SIG-M5 (cell line): ENCODE results near the gene DDHD1.
"Not testable (repeated sequence)": the region's sequence is repeated elsewhere in the genome, so short reads cannot be mapped to it uniquely, and the experiment has no call there.

Experiments used
- DNase-seq: peaks from one replicate; lab custom pipeline; 2025; lab: John Stamatoyannopoulos, UW

Gene DDHD1

DNA sequence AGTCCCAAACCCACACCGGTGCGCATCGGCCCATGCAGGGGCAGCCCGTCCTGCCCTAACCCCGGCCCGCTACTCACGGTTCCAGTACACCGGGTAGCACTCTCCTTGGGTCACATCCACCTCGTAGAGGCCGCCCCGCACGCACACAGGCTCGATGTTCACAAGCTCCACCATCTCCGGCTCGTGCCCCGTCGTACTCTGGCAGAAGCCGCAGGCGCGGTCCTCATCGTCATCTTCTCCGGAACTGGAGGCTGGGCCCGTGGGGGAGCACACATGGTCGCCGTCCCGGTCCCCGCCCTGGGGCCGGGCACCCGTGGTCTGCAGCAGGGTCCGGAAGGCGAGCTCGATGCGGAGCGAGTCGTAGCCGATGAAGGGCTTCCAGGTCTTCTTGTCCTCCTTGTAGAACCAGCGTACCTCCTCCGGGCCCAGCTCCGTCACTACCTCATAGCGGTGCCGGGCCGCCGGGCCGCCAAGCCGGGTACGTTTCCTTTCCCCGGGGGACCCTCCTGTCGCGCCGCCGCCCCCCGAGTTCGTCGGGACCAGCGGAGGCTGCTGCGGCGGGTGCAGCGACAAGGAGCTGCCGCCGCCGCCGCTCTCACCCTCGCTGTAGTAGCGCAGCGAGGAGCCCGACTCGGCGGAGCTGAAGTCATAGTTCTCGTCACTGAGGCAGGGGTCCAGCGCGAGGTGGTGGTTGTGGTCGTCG, 788 bp downstream of the DDHD1 start:
- no peak for DNase-seq

DNA sequence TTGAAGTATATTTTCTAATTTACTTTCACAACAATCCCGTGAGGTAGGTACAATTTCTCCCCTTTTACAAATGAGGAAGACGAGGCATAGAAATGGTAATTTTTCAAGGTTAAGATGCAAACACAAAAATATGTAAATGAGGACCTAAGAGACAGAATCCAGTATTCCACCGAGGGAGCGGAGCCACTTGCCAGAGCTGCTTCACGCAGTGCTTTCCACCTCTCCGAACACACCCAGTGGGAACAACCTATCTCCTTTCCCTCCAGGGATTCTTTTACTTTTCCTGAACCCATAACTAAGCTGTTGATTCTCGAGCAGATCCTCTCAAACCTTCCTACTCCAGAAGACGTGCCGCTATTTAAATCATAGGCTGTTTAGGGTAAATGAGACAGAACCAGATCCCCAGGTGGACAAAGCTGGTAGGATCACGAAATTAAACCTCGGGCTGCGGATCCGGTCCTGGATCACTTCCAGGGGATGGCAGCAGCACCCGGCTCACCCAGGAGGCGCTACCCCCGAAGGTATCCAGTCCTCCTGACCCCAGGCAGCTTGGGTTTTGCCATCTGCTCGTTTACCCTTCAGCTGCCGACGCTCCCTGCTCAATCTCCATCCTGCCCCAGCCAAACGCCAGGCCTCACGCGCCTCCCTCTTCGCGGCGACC, 1.5 kb downstream of the DDHD1 start:
- DNase-seq: no peak

DNA sequence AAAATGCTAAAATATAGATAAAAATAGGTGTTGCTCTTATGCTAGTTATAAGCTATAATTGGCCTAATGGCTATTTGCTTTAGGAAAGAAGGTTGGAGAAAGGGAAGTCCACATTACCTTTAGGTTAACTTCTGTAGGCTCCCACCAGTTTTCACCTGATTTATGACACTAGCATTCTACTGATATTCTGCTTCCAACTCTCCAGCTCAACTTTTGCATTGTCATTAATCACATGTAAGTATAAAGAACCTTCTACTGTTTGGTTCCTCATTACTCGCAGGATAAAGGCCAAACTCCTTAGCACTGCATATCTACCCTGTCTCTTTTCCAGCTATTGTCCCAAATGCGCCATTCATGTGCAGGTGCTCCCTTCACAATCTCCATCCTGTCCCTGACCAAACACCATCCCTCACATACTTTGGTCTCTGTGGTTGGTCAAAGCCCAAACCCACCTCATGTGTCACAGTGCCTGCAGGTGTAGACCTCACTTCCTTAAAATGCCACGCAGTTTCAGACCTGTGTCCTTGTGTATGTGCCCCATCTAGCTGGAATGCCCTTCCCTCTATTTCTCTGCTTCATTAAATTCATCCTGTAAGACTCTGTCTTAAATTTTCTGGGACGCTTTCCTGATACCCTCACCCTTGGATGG, 3.3 kb downstream of the DDHD1 start:
- DNase-seq: no peak

DNA sequence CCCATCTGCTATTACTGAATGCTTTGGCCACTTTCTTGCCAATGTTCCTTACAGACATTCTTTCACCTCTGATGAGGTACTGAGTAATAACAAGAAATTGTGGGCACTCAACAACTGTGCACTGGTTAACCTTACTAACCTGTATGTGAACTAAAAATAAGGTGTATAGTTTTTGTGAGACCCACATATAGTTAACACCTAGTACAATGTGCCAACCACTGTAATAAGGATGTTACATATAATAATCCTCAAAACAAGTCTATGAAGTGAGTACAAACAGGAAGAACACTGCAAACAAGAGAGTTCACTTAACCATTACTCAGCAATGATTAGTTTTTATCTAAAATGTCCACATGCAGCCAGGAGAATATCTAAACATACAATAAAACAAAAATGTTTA, 4.5 kb downstream of the DDHD1 start:
- DNase-seq: no peak

GRCh38 chr14:53147893-53148292, 5.2 kb downstream of the DDHD1 start:
- DNase-seq: no peak

DNA sequence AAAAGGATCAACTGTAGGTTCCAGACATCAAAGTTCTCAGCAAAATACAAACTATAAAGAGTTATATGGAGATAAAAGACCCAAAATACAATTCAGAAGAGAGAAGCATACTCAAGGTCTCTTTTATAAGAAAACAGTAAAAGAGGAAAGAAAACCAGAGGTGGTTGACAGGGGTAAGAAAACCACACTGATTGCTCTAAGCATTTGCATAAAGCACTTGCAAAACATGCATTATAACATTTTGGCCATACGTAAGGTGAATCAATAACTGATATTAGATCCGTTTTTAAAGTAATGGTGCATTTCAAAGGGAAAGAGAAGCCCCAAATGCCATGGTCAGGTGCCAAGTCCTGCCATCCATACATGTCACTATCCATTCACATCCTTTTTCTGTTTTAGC, 5.9 kb downstream of the DDHD1 start:
- no peak for DNase-seq

GRCh38 chr14:53146739-53147138, 6.4 kb downstream of the DDHD1 start:
- DNase-seq: no peak

- DNase-seq: no peak
Observed at GRCh38 chr14:53144244-53144643, 8.9 kb downstream of the DDHD1 start.

GRCh38 chr14:53140585-53140984, 12.5 kb downstream of the DDHD1 start:
- no peak for DNase-seq

DNA sequence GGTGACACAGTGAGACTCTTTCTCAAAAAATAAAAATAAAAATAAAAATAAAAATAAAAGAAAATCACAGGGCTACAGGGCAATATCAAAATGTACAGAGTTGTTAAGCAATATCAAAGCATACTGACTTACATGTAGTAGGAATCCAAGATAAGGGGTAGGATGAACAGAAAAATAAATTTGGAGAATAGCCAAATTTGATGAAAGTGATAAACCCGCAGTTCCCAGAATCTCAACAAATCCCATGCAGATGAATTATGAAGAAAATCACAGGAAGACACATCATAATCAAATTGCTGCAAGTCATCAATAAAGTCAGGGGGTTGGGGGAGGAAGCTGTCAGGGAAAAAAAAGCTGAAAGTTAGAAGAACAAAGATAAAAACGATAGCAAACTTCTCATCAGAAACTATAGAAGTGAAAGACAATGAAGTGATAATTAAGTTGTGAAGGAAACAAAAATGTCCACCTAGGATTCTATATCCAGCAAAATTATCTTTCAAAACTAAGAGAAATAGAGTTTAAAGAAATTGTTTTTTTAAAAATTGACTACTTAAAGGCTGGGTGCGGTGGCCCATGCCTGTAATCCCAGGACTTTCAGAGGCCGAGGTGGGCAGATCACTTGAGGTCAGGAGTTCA, 15.4 kb downstream of the DDHD1 start:
- no peak for DNase-seq

- not testable (repeated sequence) for DNase-seq
Observed at GRCh38 chr14:53130491-53130890, 22.6 kb downstream of the DDHD1 start.

GRCh38 chr14:53128303-53129028, 24.7 kb downstream of the DDHD1 start:
- DNase-seq: no peak

- DNase-seq: no peak
Observed at GRCh38 chr14:53127832-53128231, 25.3 kb downstream of the DDHD1 start.

DNA sequence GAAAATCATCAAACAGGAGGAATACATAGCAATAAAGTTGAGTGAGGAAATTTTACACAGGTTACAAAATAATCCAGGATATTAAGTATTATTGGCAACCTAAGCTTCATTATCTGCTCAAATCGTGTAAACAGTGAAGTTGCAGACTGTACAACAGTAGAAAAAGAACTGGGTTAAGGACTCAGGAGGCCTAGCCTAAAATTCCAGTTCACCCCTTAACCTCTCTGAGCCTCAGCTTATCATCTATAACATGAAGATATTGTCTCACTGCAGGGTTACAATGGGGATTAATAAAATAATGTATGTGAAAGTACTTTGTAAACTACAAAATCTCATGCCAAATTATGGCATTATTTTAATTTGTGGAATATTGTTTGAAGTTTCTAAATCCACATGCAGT, 26.0 kb downstream of the DDHD1 start:
- no peak for DNase-seq

DNA sequence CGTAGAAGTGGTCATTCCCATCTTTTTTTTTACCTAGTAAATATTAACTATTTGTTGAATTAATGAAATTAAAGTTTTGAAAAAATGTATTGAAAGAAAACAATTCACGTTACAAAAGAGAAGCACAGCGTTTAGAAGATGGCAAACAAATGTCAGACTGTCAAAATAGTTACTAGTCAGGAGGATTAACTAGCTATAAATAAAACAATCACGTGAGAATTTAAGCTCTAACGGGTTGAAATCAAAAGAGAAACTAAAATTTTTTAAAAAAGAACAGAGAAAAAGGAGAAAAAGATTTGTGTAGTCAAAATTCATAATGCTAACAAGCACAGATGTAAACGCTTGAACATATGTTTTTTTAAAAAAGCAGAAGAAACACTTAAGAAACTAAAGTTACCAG, 26.4 kb downstream of the DDHD1 start:
- DNase-seq: no peak

DNA sequence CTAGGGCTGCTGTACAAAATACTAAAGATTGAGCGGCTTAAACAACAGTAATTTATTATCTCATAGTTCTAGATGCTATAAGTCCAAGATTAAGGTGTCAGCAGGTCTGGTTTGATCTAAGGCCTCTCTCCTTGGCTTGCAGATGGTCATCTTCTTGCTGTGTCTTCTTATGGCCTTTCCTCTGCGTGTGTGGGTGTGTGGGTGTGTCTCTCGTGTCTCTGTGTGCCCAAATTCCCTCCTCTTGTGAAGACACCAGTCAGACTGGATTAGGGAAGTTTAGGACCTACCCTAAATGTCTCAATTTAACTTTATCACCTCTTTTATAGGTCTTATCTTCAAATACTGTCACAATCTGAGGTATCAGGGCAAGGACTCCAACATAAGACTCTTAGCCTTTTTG, 28.3 kb downstream of the DDHD1 start:
- DNase-seq: no peak

DNA sequence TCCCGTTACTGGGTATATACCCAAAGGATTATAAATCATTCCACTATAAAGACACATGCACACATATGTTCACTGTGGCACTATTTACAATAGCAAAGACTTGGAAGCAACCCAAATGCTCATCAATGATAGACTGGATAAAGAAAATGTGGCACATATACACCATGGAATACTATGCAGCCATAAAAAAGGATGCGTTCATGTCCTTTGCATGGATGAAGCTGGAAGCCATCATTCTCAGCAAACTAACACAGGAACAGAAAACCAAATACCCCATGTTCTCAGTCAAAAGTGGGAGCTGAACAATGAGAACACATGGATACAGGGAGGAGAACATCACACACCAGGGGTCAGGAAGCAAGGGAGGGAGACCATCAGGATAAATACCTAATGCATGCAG, 31.7 kb downstream of the DDHD1 start:
- DNase-seq: not testable (repeated sequence)

GRCh38 chr14:53117479-53117878, 35.6 kb downstream of the DDHD1 start:
- not testable (repeated sequence) for DNase-seq

DNA sequence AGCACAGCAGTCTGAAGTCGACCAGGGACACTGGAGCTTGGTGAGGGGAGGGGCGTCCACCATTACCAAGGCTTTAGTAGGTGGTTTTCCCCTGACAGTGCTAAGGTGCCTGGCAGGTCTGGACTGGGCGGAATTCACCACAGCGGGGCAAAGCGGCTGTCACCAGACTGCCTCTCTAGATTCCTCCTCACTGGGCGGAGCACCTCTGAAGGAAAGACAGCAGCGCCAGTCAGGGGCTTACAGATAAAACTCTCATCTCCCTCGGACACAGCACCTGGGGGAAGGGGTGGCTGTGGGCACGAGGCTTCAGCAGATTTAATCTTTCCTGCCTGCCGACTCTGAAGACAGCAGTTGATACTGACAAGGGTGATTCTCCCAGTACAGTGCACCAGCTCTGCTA, 39.1 kb downstream of the DDHD1 start:
- no peak for DNase-seq

DNA sequence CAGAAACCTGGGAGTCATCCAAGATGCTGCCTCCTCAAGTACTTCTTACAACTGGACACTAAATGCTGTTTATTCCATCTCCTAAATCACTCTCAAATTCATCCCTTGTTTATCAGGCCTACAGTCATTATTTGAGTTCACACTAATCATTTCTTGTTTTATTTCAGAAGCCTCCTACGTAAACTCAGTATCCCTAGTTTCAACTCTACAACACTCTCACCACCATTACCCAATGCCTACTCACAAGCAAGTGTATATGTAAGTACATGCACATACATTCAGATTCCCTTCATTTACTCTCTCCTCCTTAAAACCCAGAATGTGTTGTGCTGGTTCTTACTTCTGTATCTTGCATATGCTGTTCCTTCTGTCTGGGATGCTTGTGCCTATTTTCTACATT, 43.0 kb downstream of the DDHD1 start:
- DNase-seq: no peak

DNA sequence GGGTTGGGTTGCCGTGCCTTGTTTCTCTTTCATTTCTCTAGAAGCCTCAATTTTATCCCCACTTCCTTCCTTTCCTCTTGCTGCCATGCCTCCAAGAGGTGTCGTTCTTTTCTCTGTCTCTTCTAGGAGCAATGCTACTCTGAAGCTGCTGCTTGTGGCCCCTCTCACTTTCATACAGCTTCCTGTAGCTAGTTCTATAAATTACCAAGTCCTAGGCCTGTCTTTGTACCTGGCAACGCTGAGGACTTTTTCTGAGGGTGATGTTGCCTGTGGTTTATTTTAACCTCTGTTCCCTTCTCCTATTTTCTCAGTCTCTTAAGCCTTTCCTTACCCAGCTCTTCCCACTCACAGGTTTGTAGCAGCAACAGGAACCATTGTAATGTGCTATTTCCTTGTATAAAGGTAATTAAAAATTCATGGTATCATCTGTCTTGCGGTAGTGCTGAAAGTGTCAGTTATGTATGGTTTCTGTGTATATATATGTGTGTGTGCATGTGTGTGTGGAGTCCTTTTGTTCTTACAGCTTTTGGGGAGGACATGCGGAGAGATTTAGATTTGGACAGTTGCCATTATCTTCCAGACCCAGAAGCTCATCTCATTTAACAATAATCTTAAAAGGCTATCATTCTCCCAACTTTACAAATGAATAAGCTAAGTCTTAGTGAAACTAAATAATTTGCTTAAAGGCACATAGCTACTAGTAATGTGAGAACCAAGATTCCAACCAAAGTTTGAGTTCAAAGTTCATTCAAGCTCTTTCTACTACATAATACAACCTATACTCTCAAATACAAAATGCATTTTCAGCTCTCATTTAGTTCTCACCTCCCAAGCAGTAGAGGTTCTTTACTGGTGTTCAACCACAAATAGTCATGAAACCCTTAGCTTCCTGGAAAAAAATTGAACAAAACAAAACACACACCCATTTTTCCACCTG, 43.8 kb downstream of the DDHD1 start:
- DNase-seq: no peak
